ENCODE results near the gene USH2A.

USH2A gene

DNA sequence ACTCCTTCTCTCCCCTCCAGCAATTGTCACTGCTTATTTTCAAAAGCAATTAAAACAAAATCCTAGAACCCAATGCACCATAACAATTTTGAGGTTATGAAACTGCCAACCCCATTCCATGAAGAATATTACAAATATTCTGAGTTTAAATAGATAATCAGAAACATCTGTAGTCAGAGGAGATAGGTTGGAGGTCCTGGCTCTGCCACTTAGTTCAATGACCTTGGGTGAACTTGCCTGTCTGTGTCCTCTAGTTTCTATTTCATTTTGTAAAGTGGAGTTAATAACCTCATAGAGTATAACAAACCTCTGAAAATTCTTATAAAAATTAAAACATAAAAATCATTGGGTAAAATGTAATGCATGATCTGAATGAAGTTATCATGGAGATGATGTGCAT is 691.5 kb downstream of the USH2A start:
- ChIA-PET POLR2A (no interaction called here), CTCF (interaction anchor here (1.1 to 1.9 kb wide), 2 partner anchors 10 to 18 kb away, joined by 3 to 6 read pairs; no protein-coding TSS in a partner anchor)
- no peak for DNase-seq (ENCODE audit: extremely low spot score)
- no peak for TF ChIP-seq CTCF (IDR thresholded peaks at IDR 0.05; ENCODE audit: control extremely low read depth, extremely low read depth, low read depth, missing control alignments)

GRCh38 chr1:215730600-215730999 is 692.6 kb downstream of the USH2A start:
- POLR2A ChIA-PET: no interaction called here
- CTCF ChIA-PET: interaction anchor here (1.1 to 1.9 kb wide), 2 partner anchors 9 to 17 kb away, joined by 3 to 6 read pairs; no protein-coding TSS in a partner anchor
- TF ChIP-seq CTCF (IDR thresholded peaks at IDR 0.05; ENCODE audit: control extremely low read depth, extremely low read depth, low read depth, missing control alignments): no peak
- DNase-seq (ENCODE audit: extremely low spot score): no peak

DNA sequence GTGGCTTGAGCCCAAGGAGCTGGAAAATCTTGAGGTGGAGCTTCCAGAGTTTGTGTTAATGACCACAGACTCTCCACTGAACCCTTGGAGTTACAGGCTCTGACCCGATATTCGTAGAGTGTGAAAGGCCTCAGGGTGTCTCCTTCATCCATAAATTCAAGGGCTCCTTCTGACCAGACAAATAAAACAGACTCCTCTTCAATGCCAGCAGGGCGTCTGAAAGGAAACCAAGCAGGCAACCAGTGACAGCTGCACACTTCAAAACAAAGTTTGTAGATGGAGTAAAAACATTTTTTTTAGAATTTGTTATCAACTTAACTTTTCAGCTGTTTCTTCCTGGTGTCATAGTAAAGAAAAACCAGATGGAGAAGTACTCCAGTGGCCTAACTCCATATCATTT is 695.1 kb downstream of the USH2A start:
- CTCF ChIA-PET: no interaction called here
- POLR2A ChIA-PET: no interaction called here
- DNase-seq (ENCODE audit: extremely low spot score): no peak
- TF ChIP-seq CTCF (IDR thresholded peaks at IDR 0.05; ENCODE audit: control extremely low read depth, extremely low read depth, low read depth, missing control alignments): no peak

GRCh38 chr1:215720126-215720525 is 703.1 kb downstream of the USH2A start:
- CTCF ChIA-PET: interaction anchor here (1.3 to 1.7 kb wide), 3 partner anchors 10 to 20 kb away, joined by 3 to 4 read pairs (median 3); no protein-coding TSS in a partner anchor
- no peak for TF ChIP-seq CTCF (IDR thresholded peaks at IDR 0.05; ENCODE audit: control extremely low read depth, extremely low read depth, low read depth, missing control alignments)
- no peak for DNase-seq (ENCODE audit: extremely low spot score)
- POLR2A ChIA-PET: no interaction called here

DNA sequence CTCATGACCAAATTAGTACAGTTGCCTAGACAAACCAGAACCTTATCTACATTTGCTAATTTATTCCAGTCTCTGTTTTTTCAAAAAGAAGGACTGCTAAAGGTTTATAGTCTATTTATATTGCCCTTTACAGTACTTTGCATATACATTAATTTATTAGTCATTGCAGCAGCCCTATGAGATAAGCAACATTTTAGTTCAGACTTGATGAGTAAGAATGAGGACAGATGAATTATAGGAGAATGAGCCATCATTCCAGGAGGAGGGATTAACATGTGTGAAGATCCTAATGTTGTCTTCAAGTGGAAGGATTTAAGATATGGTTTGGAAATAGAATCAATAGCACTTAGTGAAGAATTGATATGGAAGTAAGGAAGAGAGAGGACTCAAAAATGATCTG is 703.7 kb downstream of the USH2A start:
- POLR2A ChIA-PET: no interaction called here
- TF ChIP-seq CTCF (IDR thresholded peaks at IDR 0.05; ENCODE audit: control extremely low read depth, extremely low read depth, low read depth, missing control alignments): no peak
- CTCF ChIA-PET: interaction anchor here (1.3 to 1.6 kb wide), 3 partner anchors 9 to 10 kb away, joined by 3 to 7 read pairs (median 3); no protein-coding TSS in a partner anchor

GRCh38 chr1:215718575-215719287 is 704.5 kb downstream of the USH2A start:
- ChIA-PET POLR2A (no interaction called here), CTCF (interaction anchor here (1.2 to 1.4 kb wide), 3 partner anchors 9 to 12 kb away, joined by 3 to 7 read pairs (median 3); no protein-coding TSS in a partner anchor)
- no peak for TF ChIP-seq CTCF (IDR thresholded peaks at IDR 0.05; ENCODE audit: control extremely low read depth, extremely low read depth, low read depth, missing control alignments)
- no peak for DNase-seq (ENCODE audit: extremely low spot score)

More for the DNA sequence above, 703.7 kb downstream of the USH2A start:
- no peak for DNase-seq (ENCODE audit: extremely low spot score)
